Activated T-cell treated with anti-CD3 and anti-CD28 coated beads, Interleukin-2, amount 50 U/mL, for 72 hours (primary cell): ENCODE results near the gene VWA1. TPM values are rescaled to one million over a fixed set of nuclear protein-coding genes. Genes with fewer than 3 reads are reported as not detected.
"Not testable (repeated sequence)": the region's sequence is repeated elsewhere in the genome, so short reads cannot be mapped to it uniquely, and the experiment has no call there.

ENCODE experiments used
- ATAC-seq, 2 donors: fragments of 150-1000 bp; cut with Tn5 transposase; replicated peaks in 1 of 2; 2 replicates each; pipeline ENCODE4 v1.10.0; 2021; ENCODE audit warnings: moderate library complexity in 2 of 2, mild to moderate bottlenecking in 1 of 2
- DNase-seq, 2 donors: peaks; one replicate each; pipeline ENCODE4 v3.0.0; 2021 to 2022; ENCODE audit warnings: mixed read lengths in 1 of 2
- H3K27ac Mint-ChIP-seq: one replicate; pipeline ENCODE4 v1.8.0; 2022; ENCODE audit warnings: mild to moderate bottlenecking, moderate library complexity, mixed read lengths
- H3K27me3 Mint-ChIP-seq: one replicate; pipeline ENCODE4 v1.8.0; 2022; ENCODE audit warnings: low read depth, mixed read lengths
- H3K36me3 Mint-ChIP-seq, 2 donors: one replicate each; pipeline ENCODE4 v1.8.0; 2022; ENCODE audit warnings: mixed read lengths in 2 of 2, mild to moderate bottlenecking in 1 of 2; ENCODE audit not compliant: insufficient read depth in 2 of 2
- H3K4me1 Mint-ChIP-seq: one replicate; pipeline ENCODE4 v1.8.0; 2022; ENCODE audit warnings: low read depth, mixed read lengths
- H3K4me3 Mint-ChIP-seq, 2 donors: one replicate each; pipeline ENCODE4 v1.8.0; 2022; ENCODE audit warnings: mild to moderate bottlenecking in 2 of 2, mixed read lengths in 2 of 2, moderate library complexity in 2 of 2
- H3K9me3 Mint-ChIP-seq, 2 donors: one replicate each; pipeline ENCODE4 v1.8.0; 2022; ENCODE audit warnings: mixed read lengths in 2 of 2
- total RNA-seq, 2 donors: library from RNA; stranded (reverse); gene quantifications; one replicate each; pipeline ENCODE4 v1.2.3, GENCODE V29; 2022

VWA1 gene
- total RNA-seq, 2 donors from 2014 or later, result 0.94 to 1.4 TPM

DNA sequence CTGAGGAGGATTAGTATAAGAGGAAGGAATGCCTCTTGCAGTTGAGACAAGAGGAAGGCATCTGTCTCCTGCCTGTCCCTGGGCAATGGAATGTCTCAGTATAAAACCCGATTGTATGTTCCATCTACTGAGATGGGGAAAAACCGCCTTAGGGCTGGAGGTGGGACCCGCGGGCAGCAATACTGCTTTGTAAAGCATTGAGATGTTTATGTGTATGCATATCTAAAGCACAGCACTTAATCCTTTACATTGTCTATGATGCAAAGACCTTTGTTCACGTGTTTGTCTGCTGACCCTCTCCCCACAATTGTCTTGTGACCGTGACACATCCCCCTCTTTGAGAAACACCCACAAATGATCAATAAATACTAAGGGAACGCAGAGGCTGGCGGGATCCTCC lies 25.3 kb upstream of the VWA1 start:
- Mint-ChIP-seq H3K4me1 (peaks cover 37% of the 10 kb centered on the region), H3K36me3 (peaks cover 4 to 12% of the 10 kb centered on the region in 2 donors)
- H3K9me3 Mint-ChIP-seq, H3K27ac Mint-ChIP-seq, H3K27me3 Mint-ChIP-seq, ATAC-seq, H3K4me3 Mint-ChIP-seq, DNase-seq: not testable (repeated sequence)

DNA sequence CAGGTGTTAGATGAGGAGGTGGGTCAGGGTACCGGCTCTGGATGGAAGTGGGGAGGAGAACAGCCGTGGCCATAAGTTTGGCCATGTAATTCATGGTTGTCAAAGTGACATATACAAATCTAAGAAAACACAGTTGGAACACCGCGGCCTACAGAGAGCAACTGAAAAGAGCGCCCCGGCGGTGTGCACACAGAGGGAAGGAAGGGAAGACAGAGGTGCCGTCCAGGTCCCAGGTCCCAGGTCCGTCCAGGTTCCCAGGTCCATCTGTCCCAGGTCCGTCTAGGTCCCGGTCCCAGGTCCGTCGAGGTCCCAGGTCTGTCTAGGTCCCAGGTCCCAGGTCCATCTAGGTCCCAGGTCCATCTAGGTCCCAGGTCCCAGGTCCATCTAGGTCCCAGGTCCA lies 23.9 kb upstream of the VWA1 start:
- Mint-ChIP-seq H3K27me3 (no peaks in the 10 kb centered on the region), H3K4me3 (no peak overlapping the region), H3K36me3 (peaks cover 0 to 2% of the 10 kb centered on the region in 2 donors), H3K9me3 (no peaks in the 10 kb centered on the region), H3K4me1 (peaks cover 24% of the 10 kb centered on the region), H3K27ac (no peak overlapping the region)
- DNase-seq (no peak), ATAC-seq (no peak)

DNA sequence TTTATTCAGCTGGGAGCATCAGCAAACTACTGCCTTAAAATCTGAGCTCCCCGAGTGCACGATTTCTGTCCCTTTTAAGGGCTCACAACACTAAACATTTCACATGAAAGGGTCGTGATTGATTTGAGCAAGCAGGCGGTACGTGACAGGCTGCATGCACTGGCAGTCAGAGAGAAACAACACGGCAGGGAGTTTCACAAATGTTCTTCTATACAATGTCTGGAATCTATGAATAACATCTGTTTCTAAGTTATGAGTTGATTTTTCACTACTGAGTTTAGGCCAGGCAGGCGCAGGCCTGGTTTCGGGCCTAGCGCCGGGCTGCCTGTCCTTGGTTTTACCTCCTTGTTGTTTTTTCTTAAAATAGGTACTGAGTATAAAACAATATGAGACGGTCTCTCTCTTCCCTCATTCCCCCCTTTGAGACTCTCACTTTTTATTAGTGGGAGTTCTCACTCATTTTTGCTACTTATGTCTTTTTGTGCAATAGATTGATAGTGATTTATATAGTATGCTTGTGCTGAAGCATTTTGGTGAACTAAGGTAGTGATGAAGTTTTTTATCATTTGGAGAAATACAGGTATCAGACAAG lies 23.1 kb upstream of the VWA1 start:
- H3K27ac Mint-ChIP-seq, result peak overlapping the region; percentile 91
- not testable (repeated sequence) for ATAC-seq

DNA sequence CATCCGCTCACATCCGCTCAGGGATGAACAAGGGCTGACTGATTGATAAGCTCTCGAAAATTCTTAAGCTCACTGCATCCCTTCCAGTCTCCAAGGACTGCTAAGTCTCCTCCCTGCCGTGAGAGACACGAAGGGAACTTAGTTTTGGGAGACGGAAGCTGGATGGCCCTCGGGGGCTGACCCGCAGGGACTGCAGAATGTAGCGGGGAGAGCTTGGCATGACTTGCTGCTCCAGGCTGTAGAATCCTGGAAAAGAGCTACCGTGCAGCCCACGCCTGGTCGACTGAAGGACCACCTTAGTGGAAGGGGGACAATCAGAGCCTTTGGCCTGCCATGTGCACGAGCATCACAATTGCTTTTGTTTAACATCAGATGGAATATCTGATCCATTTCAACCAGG lies 19.7 kb upstream of the VWA1 start:
- Mint-ChIP-seq H3K36me3 (no peaks in the 10 kb centered on the region), H3K4me1 (peaks cover 25% of the 10 kb centered on the region), H3K27me3 (no peaks in the 10 kb centered on the region), H3K4me3 (no peak overlapping the region), H3K27ac (no peak overlapping the region), H3K9me3 (no peaks in the 10 kb centered on the region)
- DNase-seq (no peak), ATAC-seq (no peak)

More for the DNA sequence above, 23.1 kb upstream of the VWA1 start:
- DNase-seq, H3K27me3 Mint-ChIP-seq, H3K4me3 Mint-ChIP-seq, H3K9me3 Mint-ChIP-seq, H3K36me3 Mint-ChIP-seq: not testable (repeated sequence)
- H3K4me1 Mint-ChIP-seq, result peaks cover 25% of the 10 kb centered on the region

DNA sequence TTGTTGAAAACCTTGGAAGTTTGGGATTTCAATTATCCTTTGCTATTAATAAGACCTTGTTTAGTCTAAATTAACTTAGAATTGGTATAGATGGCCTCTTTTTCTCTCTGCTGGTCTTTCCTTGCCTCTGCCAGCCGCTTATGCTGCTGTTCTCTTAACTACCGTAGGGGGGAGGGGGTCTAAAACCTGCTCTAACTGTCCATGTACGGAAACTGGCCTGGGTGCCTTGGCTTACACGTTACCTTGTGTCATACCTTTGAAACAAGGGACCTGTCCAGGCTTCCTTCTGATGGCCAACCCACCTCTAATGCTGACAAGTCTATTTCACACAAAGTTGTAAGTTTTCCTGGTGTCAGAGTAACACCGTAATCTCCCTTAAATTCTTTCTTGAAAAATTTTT lies 18.1 kb upstream of the VWA1 start:
- Mint-ChIP-seq H3K4me1 (peaks cover 23% of the 10 kb centered on the region), H3K27ac (peak overlapping the region; percentile 5), H3K4me3 (peak overlapping the region in 1 of 2 donors; percentile 45)
- H3K27me3 Mint-ChIP-seq, DNase-seq, H3K9me3 Mint-ChIP-seq, H3K36me3 Mint-ChIP-seq, ATAC-seq: not testable (repeated sequence)

DNA sequence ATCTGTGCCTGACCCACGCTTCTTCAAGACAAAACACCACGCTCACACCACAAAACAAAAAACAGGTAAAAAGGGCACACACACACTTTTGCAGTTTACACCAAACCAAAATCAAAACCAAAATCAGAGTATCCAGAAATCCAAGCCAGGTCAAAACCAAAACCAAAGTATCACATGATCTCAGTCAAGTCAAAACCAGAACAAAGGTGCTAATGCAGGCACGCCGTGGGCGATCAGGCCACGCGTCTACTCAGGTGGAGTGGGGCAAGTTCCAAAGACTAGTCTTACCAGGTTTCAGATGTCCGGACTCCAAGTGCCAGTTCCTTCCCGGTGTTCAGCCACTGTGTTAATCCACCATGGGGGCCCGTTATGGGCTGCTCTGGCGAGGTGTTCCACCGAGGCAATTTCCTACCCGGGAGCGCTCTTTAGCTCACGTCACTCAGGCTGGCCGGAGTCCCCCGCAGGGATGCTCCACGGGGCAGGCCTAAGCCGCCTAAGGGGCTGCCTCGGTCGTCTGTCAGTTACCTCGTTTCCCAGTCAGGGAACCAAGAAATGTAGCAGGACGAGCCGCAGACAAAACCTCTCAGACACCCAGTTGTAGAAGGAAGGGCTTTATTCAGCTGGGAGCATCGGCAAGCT lies 17.5 kb upstream of the VWA1 start:
- H3K36me3 Mint-ChIP-seq, DNase-seq, H3K9me3 Mint-ChIP-seq, H3K27me3 Mint-ChIP-seq, ATAC-seq: not testable (repeated sequence)
- Mint-ChIP-seq H3K4me1 (peaks cover 24% of the 10 kb centered on the region), H3K4me3 (peak overlapping the region in 1 of 2 donors; percentile 45), H3K27ac (peak overlapping the region; percentile 5)

DNA sequence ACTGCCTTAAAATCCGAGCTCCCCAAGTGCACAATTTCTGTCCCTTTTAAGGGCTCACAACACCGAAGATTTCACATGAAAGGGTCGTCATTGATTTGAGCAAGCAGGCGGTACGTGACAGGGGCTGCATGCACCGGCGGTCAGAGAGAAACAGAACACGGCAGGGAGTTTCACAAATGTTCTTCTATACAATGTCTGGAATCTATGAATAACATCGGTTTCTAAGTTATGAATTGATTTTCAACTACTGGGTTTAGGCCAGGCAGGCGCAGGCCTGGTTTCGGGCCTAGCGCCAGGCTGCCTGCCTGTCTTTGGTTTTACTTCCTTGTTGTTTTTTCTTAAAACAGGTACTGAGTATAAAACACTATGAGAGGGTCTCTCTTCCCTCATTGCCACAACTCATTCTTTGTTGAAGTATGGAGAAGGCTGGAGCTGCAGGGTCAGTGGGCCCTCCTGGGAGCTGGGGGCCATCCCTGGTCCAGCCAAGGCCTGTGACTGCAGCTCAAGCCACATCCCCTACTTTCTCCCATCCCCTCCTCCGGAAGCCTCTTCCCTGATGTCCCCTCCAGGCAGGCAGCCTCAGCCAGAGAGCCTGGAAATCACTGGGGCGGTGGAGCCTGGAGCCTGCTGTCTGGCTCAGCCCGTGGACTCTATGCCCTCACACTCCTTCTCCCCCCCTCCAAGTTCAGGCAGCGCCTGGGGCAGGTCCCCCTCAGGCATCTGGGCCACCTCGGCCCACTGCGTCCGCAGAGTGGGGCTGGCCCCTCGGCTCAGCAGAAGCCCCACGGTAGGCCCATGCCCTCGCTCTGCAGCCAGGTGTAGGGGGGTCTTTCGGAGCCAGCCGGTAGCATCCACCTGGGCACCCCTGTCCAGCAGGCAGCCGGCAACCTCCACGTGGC lies 16.8 kb upstream of the VWA1 start:
- Mint-ChIP-seq H3K4me1 (peaks cover 29% of the 10 kb centered on the region), H3K36me3 (no peaks in the 10 kb centered on the region), H3K27ac (no peak overlapping the region), H3K27me3 (peaks cover 9% of the 10 kb centered on the region), H3K4me3 (no peak overlapping the region), H3K9me3 (no peaks in the 10 kb centered on the region)
- DNase-seq, result no peak
- no peak for ATAC-seq

DNA sequence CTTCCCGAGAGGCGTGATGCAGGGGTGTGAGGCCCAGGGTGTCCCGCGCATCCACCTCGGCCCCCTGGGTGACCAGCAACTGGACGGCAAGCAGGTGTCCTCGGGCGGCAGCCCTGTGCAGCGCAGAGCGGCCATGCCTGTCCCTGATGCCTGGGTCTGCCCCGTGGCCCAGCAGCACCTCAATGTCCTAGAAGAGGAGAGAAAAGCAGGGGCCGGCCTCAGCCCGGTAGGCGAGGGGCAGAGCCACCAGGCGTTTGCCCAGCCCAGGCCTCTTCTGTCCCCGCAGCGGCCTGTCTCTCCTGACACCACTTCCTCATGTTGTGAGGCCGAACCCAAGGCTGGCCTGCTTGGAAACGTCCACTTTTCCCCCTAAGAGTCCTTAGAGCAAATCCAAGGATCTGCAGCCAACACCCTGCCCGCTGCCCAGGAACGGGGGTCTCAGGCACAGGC lies 16.1 kb upstream of the VWA1 start:
- DNase-seq (no peak), ATAC-seq (no peak)
- Mint-ChIP-seq H3K4me1 (peaks cover 29% of the 10 kb centered on the region), H3K36me3 (no peaks in the 10 kb centered on the region), H3K27ac (no peak overlapping the region), H3K27me3 (peaks cover 9% of the 10 kb centered on the region), H3K4me3 (no peak overlapping the region), H3K9me3 (no peaks in the 10 kb centered on the region)

DNA sequence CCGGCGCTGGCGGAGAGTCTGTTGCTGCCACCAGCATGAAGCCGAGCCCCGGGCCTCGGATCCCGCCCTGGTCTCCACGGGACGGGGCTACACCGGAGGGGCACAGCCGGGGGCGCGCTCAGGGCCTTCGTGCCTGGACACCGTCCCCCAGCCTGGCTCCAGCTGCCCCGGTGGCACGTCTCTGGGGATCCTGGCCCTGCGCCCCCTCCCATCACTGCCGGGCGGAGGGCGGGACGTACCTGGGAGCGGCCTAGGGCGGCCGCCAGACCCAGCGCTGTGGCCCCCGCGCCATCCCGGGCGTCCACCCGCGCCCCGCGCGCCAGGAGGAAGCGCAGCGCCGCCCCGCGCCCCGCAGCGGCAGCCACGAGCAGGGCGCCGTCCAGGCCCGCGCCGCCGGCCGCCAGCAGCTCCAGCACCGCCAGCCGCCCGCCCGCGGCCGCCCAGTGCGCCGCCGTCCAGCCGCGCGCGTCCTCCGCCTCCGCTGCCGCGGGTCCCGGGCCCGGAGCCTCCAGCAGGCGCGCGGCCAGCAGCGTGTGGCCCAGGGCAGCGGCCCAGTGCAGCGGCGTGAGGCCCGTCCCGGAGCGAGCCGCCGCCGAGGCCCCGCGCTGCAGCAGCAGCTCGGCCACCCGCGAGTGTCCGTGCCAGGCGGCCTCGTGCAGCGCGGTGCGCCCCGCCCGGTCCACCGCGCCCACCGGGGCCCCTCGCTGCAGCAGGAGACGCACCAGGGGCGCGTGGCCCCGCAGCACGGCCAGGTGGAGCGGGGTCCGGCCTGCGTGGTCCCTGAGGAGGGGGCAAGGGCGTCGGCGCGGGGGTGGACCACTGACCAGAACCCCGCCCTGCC lies 15.5 kb upstream of the VWA1 start:
- peaks cover 9% of the 10 kb centered on the region for H3K27me3 Mint-ChIP-seq
- no peak for DNase-seq
- H3K4me1 Mint-ChIP-seq, result peaks cover 29% of the 10 kb centered on the region
- no peak overlapping the region for H3K4me3 Mint-ChIP-seq
- H3K9me3 Mint-ChIP-seq, result no peaks in the 10 kb centered on the region
- H3K27ac Mint-ChIP-seq, result no peak overlapping the region
- ATAC-seq, result peak; percentile 60 to 63
- H3K36me3 Mint-ChIP-seq, result no peaks in the 10 kb centered on the region

DNA sequence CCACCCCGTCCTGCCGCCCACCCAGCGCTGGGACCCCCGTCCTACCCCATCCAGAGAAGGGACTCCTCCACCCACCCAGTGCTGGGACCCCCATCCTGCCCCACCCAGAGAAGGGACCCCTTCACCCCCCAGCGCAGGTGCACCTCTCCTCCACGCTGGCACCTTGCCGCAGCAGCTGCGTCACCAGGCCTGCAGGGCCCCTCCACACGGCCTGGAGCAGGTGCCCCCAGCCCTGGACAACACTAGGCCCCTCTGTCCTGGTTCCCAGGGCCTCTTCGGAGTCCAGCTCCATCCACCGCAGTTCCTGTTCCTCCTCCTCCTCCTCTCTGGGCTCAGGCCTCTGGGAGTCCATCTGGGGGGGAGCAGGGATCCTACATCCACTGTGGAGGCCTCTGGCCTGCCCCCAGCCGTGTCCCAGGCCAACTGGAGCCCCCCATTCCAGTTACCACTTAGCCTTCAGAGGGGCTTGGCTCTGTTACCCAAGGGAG lies 14.8 kb upstream of the VWA1 start:
- no peak for ATAC-seq
- peaks cover 29% of the 10 kb centered on the region for H3K4me1 Mint-ChIP-seq
- no peak overlapping the region for H3K27ac Mint-ChIP-seq
- DNase-seq, result no peak
- no peaks in the 10 kb centered on the region for H3K9me3 Mint-ChIP-seq
- H3K36me3 Mint-ChIP-seq, result no peaks in the 10 kb centered on the region
- peaks cover 9% of the 10 kb centered on the region for H3K27me3 Mint-ChIP-seq
- peak overlapping the region; percentile 11 to 30 for H3K4me3 Mint-ChIP-seq

DNA sequence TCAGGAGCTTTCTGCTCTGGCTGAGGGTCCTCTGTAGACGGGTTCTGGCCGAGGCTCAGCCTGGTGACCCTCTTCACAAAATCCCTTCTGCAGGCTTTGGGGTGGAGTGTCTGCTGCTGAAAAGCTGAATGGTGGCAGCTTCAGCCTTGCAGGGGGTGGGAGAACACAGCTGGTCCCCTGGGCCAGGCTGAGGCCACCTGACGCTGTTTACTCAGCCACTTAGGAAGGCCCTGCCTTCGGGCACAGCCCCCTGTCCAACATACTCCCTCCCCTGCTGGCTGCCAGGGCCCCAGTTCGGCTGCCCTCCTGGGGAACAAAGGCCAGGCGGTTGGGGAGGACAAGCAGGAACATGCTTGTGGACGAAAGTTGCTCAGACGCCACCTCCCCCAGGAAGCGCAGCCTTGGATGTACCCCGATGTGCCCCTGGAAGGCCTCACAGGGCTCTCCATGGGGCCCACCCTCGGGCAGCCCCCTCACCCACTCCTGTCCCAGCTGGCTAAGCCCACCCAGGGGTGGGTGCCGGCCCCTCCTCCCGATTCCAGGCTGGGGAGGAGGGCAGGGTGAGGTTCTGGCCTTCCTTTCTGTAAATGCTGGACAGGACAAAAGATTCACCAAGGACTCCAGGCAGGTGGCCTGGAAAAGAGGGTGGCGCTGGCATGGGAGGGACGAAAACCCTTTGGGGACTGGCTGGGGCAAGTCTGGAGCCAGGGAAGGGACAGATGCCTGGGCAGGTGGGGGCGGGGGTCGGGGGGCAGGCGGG lies 14.2 kb upstream of the VWA1 start, which contains the start of gene ANKRD65:
Gene ANKRD65 (minus strand): TSS at position 130 of the 760 bp plus-strand sequence. CDS start 271 bp downstream, outside the sequence.
- ATAC-seq, result no peak
- Mint-ChIP-seq H3K27me3 (peaks cover 12% of the 10 kb centered on the region), H3K4me1 (peaks cover 29% of the 10 kb centered on the region), H3K27ac (no peak within 1 kb of the TSS), H3K36me3 (no peaks in the 10 kb centered on the region), H3K9me3 (no peaks in the 10 kb centered on the region), H3K4me3 (peak within 1 kb of the TSS; percentile 11 to 30)
- DNase-seq, result no peak
